22Rv1 (cell line): ENCODE measurements around the gene GRPEL1.

ENCODE experiments used
- H3K27ac ChIP-seq: fragments of 450-650 bp; 2 replicates; pipeline ENCODE4 v1.5.1; 2017
- ZFX ChIP-seq: fragments of 450-650 bp; IDR thresholded peaks from 2 replicates; pipeline ENCODE4 v1.6.1; 2017; ENCODE audit warnings: antibody characterized with exemption, borderline replicate concordance
- TF ChIP-seq, protein P1 (sequence below): fragments of 450-650 bp; IDR thresholded peaks from 2 replicates; pipeline ENCODE4 v1.5.1; 2017; ENCODE audit warnings: mild to moderate bottlenecking

GRPEL1 gene

DNA sequence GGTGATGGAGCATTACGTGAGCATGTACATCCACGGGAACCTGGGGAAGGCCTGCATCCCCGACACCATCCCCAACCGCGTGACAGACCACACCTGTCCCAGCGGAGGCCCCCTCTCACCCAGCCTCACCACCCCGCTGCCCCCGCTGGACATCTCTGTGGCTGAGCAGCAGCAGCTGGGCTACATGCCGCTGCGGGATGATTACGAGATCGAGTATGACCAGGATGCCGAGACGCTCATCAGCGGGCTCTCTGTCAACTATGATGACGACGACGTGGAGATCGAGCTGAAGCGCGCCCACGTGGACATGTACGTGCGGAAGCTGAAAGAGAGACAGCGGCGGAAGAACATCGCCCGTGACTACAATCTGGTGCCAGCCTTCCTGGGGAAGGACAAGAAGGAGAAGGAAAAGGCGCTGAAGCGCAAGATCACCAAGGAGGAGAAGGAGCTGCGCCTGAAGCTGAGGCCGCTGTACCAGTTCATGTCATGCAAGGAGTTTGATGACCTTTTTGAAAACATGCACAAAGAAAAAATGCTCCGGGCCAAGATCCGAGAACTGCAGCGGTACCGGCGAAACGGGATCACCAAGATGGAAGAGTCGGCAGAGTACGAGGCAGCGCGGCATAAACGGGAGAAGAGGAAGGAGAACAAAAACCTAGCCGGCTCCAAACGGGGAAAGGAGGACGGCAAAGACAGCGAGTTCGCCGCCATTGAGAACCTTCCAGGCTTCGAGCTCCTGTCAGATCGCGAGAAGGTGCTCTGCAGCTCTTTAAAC, 13.6 kb downstream of the GRPEL1 start:
- no peak overlapping the region for H3K27ac ChIP-seq
- TF ChIP-seq, protein P1, sequence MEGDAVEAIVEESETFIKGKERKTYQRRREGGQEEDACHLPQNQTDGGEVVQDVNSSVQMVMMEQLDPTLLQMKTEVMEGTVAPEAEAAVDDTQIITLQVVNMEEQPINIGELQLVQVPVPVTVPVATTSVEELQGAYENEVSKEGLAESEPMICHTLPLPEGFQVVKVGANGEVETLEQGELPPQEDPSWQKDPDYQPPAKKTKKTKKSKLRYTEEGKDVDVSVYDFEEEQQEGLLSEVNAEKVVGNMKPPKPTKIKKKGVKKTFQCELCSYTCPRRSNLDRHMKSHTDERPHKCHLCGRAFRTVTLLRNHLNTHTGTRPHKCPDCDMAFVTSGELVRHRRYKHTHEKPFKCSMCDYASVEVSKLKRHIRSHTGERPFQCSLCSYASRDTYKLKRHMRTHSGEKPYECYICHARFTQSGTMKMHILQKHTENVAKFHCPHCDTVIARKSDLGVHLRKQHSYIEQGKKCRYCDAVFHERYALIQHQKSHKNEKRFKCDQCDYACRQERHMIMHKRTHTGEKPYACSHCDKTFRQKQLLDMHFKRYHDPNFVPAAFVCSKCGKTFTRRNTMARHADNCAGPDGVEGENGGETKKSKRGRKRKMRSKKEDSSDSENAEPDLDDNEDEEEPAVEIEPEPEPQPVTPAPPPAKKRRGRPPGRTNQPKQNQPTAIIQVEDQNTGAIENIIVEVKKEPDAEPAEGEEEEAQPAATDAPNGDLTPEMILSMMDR: no peak
- no peak for TF ChIP-seq ZFX

DNA sequence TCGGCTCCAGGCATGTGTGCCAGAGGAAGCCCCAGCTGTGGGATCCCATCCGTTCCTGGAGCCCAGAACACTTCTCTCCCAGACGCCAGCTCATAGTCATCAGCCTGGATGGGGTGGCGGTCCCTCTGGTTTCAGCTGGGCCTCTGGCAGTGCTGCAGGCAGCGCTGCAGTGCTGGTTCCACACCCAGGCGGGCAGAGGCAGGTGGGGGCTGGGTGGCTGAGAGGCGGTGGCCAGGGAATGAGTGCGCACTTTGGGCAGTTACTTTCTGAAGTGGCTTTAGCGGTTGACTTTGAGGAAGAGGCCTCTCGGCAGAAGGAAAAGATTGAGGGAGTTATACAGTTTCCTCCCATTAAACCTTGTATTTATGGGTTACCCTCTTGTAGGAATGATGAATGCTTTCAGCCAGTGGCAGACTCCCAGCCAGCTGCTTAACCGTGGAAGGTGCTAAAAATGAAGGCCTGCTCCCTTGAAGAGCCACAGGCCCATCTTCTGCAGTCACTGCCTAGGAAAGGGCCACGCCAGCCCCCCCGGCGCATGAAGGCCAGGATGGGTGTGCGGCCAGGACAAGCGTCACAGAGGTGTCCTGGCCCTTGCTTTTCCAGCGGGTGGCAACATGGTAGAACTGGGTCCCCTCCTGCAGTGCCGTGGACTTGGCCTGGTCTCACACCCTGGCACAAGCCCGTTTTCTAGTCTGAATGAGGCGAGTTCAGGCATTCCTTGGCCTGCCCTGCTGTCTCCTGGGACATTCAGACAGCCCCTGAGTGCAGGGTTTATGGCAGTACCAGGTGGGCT, 14.7 kb downstream of the GRPEL1 start:
- TF ChIP-seq ZFX: no peak
- TF ChIP-seq, protein P1: no peak
- no peak overlapping the region for H3K27ac ChIP-seq

DNA sequence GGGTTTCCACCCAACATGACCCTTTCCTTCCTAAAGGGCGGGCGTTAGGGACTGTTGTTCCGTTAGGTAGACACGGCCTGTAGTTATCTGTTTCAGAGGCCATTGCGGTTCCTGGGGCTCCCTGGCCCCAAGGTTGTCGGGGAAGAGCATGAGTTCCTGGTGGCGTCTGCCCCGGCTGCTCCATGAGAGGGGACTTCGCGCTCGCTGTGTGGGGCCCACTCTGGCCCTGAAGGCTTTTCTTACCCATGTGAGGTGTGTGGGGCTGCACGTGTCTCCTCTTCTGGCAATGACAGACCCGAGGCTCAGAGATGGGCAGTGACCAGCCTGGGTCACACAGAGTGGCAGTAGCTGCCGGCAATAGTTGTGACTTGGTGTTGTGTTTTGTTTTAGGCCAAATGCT, 15.6 kb downstream of the GRPEL1 start:
- no peak overlapping the region for H3K27ac ChIP-seq
- TF ChIP-seq, protein P1: no peak
- no peak for TF ChIP-seq ZFX

DNA sequence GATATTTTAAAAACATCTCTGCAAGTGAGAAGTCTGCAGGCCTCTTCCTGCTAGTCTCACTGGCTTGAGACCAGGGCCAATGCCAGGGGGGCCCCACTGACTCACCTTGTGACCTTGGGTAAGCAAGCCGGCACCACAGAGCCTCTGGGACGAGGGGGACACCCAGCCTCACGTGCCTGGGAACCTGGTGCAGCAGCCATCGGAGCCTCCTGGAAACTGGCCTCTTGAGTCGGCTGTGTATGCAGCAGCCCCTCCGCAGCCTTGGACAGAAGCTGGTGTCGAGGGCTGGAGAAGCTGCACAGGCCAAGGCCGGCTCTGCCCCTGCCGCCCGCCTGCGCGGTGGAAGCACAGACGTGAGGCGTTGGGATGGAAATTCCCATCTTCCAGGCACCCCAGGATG, 16.0 kb downstream of the GRPEL1 start:
- TF ChIP-seq ZFX: no peak
- TF ChIP-seq, protein P1: no peak
- no peak overlapping the region for H3K27ac ChIP-seq

DNA sequence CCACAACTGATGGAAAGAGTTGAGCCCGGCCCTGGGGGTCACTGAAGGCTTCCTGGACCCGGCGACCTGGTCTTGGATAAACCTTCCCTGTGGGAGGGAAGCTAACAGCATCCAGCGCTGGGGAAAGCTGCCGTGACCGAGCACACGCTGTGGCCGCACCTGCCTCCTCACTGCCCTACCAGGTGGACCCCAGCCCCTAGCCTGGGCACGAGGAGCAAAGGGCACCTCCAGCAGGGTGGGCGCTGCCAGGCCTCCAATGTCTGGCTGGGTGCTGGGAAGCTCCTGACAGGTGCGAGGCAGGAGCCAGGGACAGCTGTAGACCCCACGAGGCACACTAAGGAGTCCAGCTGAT, 16.7 kb downstream of the GRPEL1 start:
- TF ChIP-seq, protein P1: no peak
- no peak for TF ChIP-seq ZFX
- no peak overlapping the region for H3K27ac ChIP-seq

DNA sequence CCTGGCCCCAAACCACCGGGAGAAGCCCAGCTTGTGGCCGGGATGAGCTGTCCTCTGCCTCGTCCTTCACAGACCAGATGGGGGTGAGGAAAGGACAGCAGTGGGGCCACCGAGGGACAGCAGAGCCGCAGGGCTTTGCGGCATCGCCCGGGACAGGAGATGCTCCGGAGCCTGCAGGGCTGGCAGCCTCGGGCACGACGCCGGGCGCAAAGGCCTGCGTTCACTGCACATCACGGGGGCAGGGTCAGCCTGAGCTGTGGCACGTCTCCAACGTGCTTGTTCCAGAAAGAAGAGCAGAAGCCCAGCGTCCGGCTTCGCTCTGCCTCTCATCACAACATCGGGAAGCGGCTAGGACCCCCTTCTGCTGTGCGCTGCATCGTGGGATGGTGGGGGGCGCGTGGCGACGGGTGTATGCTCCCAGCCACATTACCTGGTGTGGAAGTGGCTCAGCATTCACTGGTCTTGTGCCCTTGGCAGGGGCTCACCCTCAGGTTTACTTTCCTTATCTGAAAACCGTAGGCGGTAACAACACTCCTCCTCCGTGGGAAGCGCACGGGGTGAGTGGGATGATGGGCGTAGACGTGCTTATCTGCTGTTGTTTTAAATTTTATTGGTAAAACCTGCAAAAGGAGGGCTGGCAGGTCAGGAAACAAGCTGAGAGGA, 17.3 kb downstream of the GRPEL1 start:
- TF ChIP-seq, protein P1: no peak
- no peak for TF ChIP-seq ZFX
- no peak overlapping the region for H3K27ac ChIP-seq
